ENCODE data around the gene ERVH48-1. TPM values are rescaled to one million over a fixed set of nuclear protein-coding genes. Genes with fewer than 3 reads are reported as not detected.

The ERVH48-1 gene
- total RNA-seq, 1 experiment from 2014 or later: not detected

DNA sequence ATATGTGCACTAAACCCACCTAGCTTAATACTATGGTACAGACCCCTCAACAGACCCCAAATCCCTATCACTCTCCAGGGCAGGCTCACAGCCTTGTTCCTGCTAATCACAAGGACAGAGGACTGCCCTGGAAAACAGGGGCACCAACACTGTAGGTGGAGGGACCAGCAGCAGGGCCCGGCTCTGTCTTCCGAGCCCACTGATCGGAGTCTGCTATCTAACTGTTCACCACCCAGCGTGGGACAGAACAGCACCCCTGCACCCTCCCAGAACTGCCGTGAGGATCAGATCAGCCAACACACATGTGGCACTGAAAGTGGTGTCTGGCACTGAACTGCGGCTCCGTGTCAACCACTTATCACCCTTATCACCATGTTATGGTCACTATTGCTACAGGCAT is 52.3 kb downstream of the ERVH48-1 start:
- no peaks in the 10 kb centered on the region for H4K20me1 ChIP-seq (ENCODE audit: insufficient read depth)
- H3K79me2 ChIP-seq (ENCODE audit: low read depth): peaks cover 27% of the 10 kb centered on the region
- no peak overlapping the region for H3K4me3 ChIP-seq
- H3K9me3 ChIP-seq (ENCODE audit: insufficient read depth, low read depth): no peaks in the 10 kb centered on the region
- no peaks in the 10 kb centered on the region for H3K27me3 ChIP-seq (ENCODE audit: insufficient read depth, low read depth)
- H3K36me3 ChIP-seq (ENCODE audit: low read depth): peaks cover 9% of the 10 kb centered on the region; the same call in 1 of the 2 replicates
- CTCF ChIA-PET: no interaction called here
- TF ChIP-seq, protein P1, sequence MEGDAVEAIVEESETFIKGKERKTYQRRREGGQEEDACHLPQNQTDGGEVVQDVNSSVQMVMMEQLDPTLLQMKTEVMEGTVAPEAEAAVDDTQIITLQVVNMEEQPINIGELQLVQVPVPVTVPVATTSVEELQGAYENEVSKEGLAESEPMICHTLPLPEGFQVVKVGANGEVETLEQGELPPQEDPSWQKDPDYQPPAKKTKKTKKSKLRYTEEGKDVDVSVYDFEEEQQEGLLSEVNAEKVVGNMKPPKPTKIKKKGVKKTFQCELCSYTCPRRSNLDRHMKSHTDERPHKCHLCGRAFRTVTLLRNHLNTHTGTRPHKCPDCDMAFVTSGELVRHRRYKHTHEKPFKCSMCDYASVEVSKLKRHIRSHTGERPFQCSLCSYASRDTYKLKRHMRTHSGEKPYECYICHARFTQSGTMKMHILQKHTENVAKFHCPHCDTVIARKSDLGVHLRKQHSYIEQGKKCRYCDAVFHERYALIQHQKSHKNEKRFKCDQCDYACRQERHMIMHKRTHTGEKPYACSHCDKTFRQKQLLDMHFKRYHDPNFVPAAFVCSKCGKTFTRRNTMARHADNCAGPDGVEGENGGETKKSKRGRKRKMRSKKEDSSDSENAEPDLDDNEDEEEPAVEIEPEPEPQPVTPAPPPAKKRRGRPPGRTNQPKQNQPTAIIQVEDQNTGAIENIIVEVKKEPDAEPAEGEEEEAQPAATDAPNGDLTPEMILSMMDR (conservative IDR thresholded peaks at IDR 0.05): no peak
- TF ChIP-seq EZH2 (IDR thresholded peaks at IDR 0.05; ENCODE audit: low read depth): no peak
- no TSS peak for BruUV-seq (replicated peaks)
- no peak for DNase-seq
- H2AFZ ChIP-seq: no peak overlapping the region
- no peak overlapping the region for H3K4me2 ChIP-seq
- peaks cover 1% of the 10 kb centered on the region; the same call in 1 of the 2 replicates for H3F3A ChIP-seq (ENCODE audit: insufficient read depth, low read depth)
- no peak overlapping the region for H3K27ac ChIP-seq
- POLR2A ChIA-PET (ENCODE audit: unreplicated experiment): no interaction called here
- H3K4me1 ChIP-seq (replicated peaks; ENCODE audit: insufficient read depth): peaks cover 6% of the 10 kb centered on the region; the same call in 1 of the 2 replicates
- H3K9me2 ChIP-seq (ENCODE audit: insufficient read depth): no peaks in the 10 kb centered on the region
- intact Hi-C loops (cut with micrococcal nuclease; ENCODE audit: unreplicated experiment): no loop called here

DNA sequence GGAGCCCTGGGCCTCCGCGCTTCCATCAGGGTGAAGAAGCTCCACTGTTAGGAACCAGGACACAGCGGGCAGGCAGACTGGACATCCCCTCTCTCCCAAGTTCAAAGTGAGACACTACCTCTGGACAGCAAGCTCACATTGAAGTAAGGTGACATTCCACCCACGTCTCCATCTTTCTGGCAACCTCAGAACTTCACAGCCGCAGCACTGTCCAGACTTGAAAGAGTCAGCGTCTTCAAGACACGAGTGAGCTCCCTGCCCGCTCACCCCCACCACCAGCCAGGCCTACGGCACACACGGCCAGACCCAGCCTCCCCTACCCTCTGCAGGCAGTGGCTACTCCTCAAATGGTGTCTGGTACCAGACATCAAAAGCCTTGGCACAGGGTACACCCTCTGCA is 57.2 kb downstream of the ERVH48-1 start:
- CTCF ChIA-PET: no interaction called here
- Histone ChIP-seq H3K4me2 (no peak overlapping the region), H2AFZ (no peak overlapping the region), H3K4me1 (replicated peaks; ENCODE audit: insufficient read depth) (no peaks in the 10 kb centered on the region), H3K9me3 (ENCODE audit: insufficient read depth, low read depth) (no peaks in the 10 kb centered on the region), H3K9me2 (ENCODE audit: insufficient read depth) (no peaks in the 10 kb centered on the region), H3F3A (ENCODE audit: insufficient read depth, low read depth) (no peaks in the 10 kb centered on the region), H3K4me3 (no peak overlapping the region), H3K27ac (no peak overlapping the region), H3K36me3 (ENCODE audit: low read depth) (peaks cover 4% of the 10 kb centered on the region; the same call in 1 of the 2 replicates), H3K79me2 (ENCODE audit: low read depth) (peaks cover 21% of the 10 kb centered on the region; the same call in 1 of the 2 replicates), H4K20me1 (ENCODE audit: insufficient read depth) (peaks cover 15% of the 10 kb centered on the region), H3K27me3 (ENCODE audit: insufficient read depth, low read depth) (no peaks in the 10 kb centered on the region)
- no peak for DNase-seq
- TF ChIP-seq, protein P1 (conservative IDR thresholded peaks at IDR 0.05): no peak
- TF ChIP-seq EZH2 (IDR thresholded peaks at IDR 0.05; ENCODE audit: low read depth): no peak
- no TSS peak for BruUV-seq (replicated peaks)
- intact Hi-C loops (cut with micrococcal nuclease; ENCODE audit: unreplicated experiment): no loop called here
- POLR2A ChIA-PET (ENCODE audit: unreplicated experiment): no interaction called here

Small RNA genes within 50 kb of the gene (microRNA-seq; reads per million reads assigned to microRNA genes)
- gene MIR5692B (ENCODE audit: borderline number of aligned reads, borderline replicate concordance): not detected

Other genes with a start within 250 kb of the ERVH48-1 start
- 17.6 and 18.7 TPM in 2 replicates for gene WDR4, start 46.1 kb downstream of the ERVH48-1 start, total RNA-seq (2021)
- 19.4 and 20.7 TPM in 2 replicates for gene NDUFV3, start 32.3 kb downstream of the ERVH48-1 start, total RNA-seq (2021)
- 8.9 and 17.1 TPM in 2 replicates for gene PKNOX1, start 48.9 kb upstream of the ERVH48-1 start, total RNA-seq (2021)
- gene CBS, start 150.2 kb upstream of the ERVH48-1 start, total RNA-seq (2021): 102 and 108 TPM in 2 replicates
- gene U2AF1, start 181.9 kb upstream of the ERVH48-1 start, total RNA-seq (2021): 33.5 and 48.8 TPM in 2 replicates
- not detected in 2 replicates for gene CRYAA, start 243.4 kb upstream of the ERVH48-1 start, total RNA-seq (2021)